Heart right ventricle (tissue), 16 donors: ENCODE data around the gene NR3C1. TPM values are rescaled to one million over a fixed set of nuclear protein-coding genes. Genes with fewer than 3 reads are reported as not detected.

Source experiments
- ATAC-seq, 8 donors: fragments of 200-7000 bp; cut with Tn5 transposase; one replicate each; pipeline ENCODE4 v1.9.1; 2020; ENCODE audit warnings: mild to moderate bottlenecking in 8 of 8, moderate library complexity in 8 of 8, moderate number of reproducible peaks in 1 of 8
- DNase-seq, 2 donors: peaks; one replicate each; pipeline ENCODE4 v3.0.0-alpha.2; 2020
- H3K27ac ChIP-seq, 10 donors: fragments of 200-600 bp; sonication (generic) in 2 of 10; one replicate each; pipeline versions ENCODE4 v1.5.0 to v1.8.0; 2020 to 2022; ENCODE audit warnings: mild to moderate bottlenecking in 3 of 10
- H3K27me3 ChIP-seq, 7 donors: fragments of 200-600 bp; one replicate each; pipeline ENCODE4 v1.8.0; 2021 to 2022; ENCODE audit warnings: mild to moderate bottlenecking in 2 of 7
- H3K36me3 ChIP-seq, 9 donors: fragments of 200-600 bp; sonication (generic) in 1 of 9; one replicate each; pipeline versions ENCODE4 v1.5.0 to v1.8.0; 2020 to 2022; ENCODE audit warnings: mild to moderate bottlenecking in 2 of 9
- H3K4me1 ChIP-seq, 9 donors: fragments of 200-600 bp; sonication (generic) in 1 of 9; one replicate each; pipeline versions ENCODE4 v1.5.0 to v1.8.0; 2020 to 2022; ENCODE audit warnings: mild to moderate bottlenecking in 4 of 9
- H3K4me3 ChIP-seq, 10 donors: fragments of 200-600 bp; sonication (generic) in 2 of 10; one replicate each; pipeline versions ENCODE4 v1.5.0 to v1.8.0; 2020 to 2022; ENCODE audit warnings: mild to moderate bottlenecking in 7 of 10, moderate library complexity in 2 of 10
- H3K9me3 ChIP-seq, 11 donors: fragments of 200-600 bp in 10 of 11; sonication (generic) in 2 of 11; one replicate each; pipeline versions ENCODE4 v1.5.0 to v1.8.0; 2013 to 2022; ENCODE audit warnings: mild to moderate bottlenecking in 2 of 11, control low read depth in 1 of 11, moderate library complexity in 1 of 11
- CTCF ChIP-seq, 9 donors: fragments of 200-600 bp; sonication (generic) in 2 of 9; IDR thresholded peaks; one replicate each; pipeline versions ENCODE4 v1.5.0 to v1.8.0; 2021 to 2022; ENCODE audit warnings: antibody characterized with exemption in 9 of 9, mild to moderate bottlenecking in 5 of 9, moderate library complexity in 1 of 9
- WGBS, 2 donors: extraction: QIAGEN DNeasy Blood & Tissue Kit; methylation state at CpG; one replicate each; pipeline ENCODE4 v1.1.7; 2013; ENCODE audit warnings: inconsistent platforms in 1 of 2; 5-methylcytosine and 5-hydroxymethylcytosine counted together
- intact Hi-C, 10 donors: fragments of 100-400 bp; cut with DNase I; formaldehyde crosslinking; loops; one replicate each; pipeline versions ENCODE4 v1.11.1 to v1.14.2; 2022
- polyA plus RNA-seq, 2 donors: library from polyadenylated mRNA; stranded (reverse); fragments of 200-250 nt; gene quantifications; one replicate each; pipeline ENCODE4 v1.2.3, GENCODE V29; 2013
- total RNA-seq, 10 donors: library from RNA; stranded (reverse); fragmentation: NEBNext Ultra II Directional in 3 of 10; extraction: Animal tissue kit (Norgen Biotek cat#: 25700) in 3 of 10; gene quantifications; one replicate each; pipeline versions ENCODE4 v1.2.1 to v1.2.4, GENCODE V29; 2021 to 2023
- donor health status: Arrhythmogenic right ventricular cardiomyopathy.
- donor health status: ischemic (EF 13 %, LVEDD 7.1; RV severe dilation, severe dysfunction).
- donor health status: healthy with polysubstance abuse.
- donor health status: DM: no; HTN: yes; CAD: no.
- donor health status: DM: no; HTN: no; CAD: no.
- donor health status: ischemic (EF 25% LVEDD 6.9; RV normal size, moderate dysfunction).
- donor health status: ischemic (EF 25% LVEDD 5.7; RV mildly dilated, moderate dysfunction).
- donor health status: healthy.
- donor health status: DM: yes; HTN: yes; CAD: no.
- donor health status: Ischemic cardiomyopathy.
- donor health status: ischemic (EF 35%, LVEDD 5.7; RV mildly dilated, moderate dysfunction).
- donor health status: nonischemic (EF 11% LVEDD 7.7; RV severe dilation, severe dysfunction).
- donor health status: DM: yes; HTN: yes; CAD: no.
- donor health status: PGD.
- donor health status: ischemic (EF 29% LVEDD 5.4; RV normal size, mild dysfunction).
- donor health status: nonischemic (EF 23%, LVEDD 6.1; RV moderate dilation, normal function).

NR3C1 gene
- total and polyA plus RNA-seq, 12 donors, result 11.0 to 62.3 (median 44.6) TPM

- DNase-seq, result no peak
- H3K9me3 ChIP-seq, result no peaks in the 10 kb centered on the region
- 98 to 100% methylated on average over 1 of the region's 1 CpG for WGBS, 2 donors
- H3K4me3 ChIP-seq, result no peak overlapping the region
- no peak for ATAC-seq
- no peak for TF ChIP-seq CTCF (IDR thresholded peaks at IDR 0.05)
- no peak overlapping the region for H3K27ac ChIP-seq
- H3K4me1 ChIP-seq, result peaks cover 11 to 74% (median 48%) of the 10 kb centered on the region in 9 donors
- H3K27me3 ChIP-seq, result no peaks in the 10 kb centered on the region
- H3K36me3 ChIP-seq, result peaks cover 0 to 70% (median 28%) of the 10 kb centered on the region in 9 donors
- intact Hi-C loops, result loop anchor here in 4 of 10 donors (5.0 to 10.0 kb wide), 3 partner anchors 83 to 307 kb away; no protein-coding TSS in a partner anchor
Measured at GRCh38 chr5:143311955-143312354, 91.5 kb downstream of the NR3C1 start.

DNA sequence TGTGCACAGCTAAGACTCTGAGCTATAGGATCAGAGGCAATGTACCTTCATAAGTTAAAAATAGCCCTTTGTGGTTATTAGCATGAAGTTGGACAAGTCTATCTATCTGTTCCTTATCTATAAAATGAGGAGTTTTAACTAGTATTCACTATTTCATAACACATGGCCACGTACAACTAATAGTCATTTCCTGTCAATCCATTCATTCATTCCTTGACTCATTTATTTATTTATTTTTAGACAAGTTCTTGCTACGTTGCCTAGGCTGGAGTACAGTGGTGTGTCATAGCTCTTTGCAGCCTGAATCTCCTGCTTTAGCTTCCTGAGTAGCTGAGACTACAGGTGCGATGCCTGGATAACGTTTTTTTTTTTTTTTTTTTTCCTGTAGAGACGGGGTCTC lies 92.1 kb downstream of the NR3C1 start:
- no peak overlapping the region for H3K27ac ChIP-seq
- peaks cover 0 to 75% (median 28%) of the 10 kb centered on the region in 9 donors for H3K36me3 ChIP-seq
- no peaks in the 10 kb centered on the region for H3K27me3 ChIP-seq
- ATAC-seq, result no peak
- no peaks in the 10 kb centered on the region for H3K9me3 ChIP-seq
- H3K4me1 ChIP-seq, result peaks cover 8 to 69% (median 42%) of the 10 kb centered on the region in 9 donors
- no peak for DNase-seq
- 79 to 85% methylated on average over 5 of the region's 5 CpGs for WGBS, 2 donors
- no peak for TF ChIP-seq CTCF (IDR thresholded peaks at IDR 0.05)
- intact Hi-C loops, result loop anchor here in 4 of 10 donors (5.0 to 10.0 kb wide), 3 partner anchors 83 to 307 kb away; no protein-coding TSS in a partner anchor
- H3K4me3 ChIP-seq, result no peak overlapping the region

DNA sequence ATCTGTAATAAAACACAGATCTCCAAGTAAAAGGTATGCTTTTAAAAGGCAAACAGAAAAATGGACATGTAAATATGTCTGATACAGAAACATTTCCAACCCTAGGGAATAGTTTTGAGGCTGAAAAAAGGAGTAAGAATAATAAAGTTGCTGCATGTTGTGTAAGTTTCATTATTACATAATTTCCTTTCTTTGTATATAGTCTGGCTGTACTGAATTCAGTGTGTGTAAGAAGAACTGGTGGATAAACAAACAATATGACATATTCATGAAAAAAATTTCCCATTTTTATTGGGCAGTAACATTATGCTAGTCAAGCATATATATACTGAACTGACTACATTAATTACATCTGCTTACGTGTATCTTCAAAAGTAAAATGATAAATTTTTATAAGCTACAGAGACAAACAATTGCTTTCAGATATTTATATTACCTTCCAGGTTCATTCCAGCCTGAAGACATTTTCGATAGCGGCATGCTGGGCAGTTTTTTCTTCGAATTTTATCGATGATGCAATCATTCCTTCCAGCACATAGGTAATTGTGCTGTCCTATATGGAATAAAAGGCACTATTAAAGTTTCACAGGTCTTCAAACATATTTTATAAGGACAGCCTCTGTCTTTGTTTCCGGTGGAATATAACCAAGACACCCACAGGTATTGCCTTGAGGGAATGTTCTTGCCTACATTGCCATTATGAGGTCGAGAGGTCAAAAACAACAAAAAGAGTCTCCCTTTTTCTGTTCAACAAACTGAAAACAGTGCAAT lies 93.6 kb downstream of the NR3C1 start:
- Histone ChIP-seq H3K4me3 (no peak overlapping the region), H3K4me1 (peaks cover 6 to 60% (median 33%) of the 10 kb centered on the region in 9 donors), H3K9me3 (peaks cover 0 to 6% (median 3%) of the 10 kb centered on the region in 11 donors), H3K27me3 (no peaks in the 10 kb centered on the region), H3K27ac (peak overlapping the region in 1 of 10 donors; percentile 7), H3K36me3 (peaks cover 0 to 91% (median 37%) of the 10 kb centered on the region in 9 donors)
- DNase-seq (no peak), ATAC-seq (no peak)
- intact Hi-C loops, result loop anchor here in 5 of 10 donors (5.0 to 10.0 kb wide), 4 partner anchors 83 to 305 kb away; no protein-coding TSS in a partner anchor
- 95 to 96% methylated on average over 7 of the region's 7 CpGs for WGBS, 2 donors
- TF ChIP-seq CTCF (IDR thresholded peaks at IDR 0.05), result no peak

DNA sequence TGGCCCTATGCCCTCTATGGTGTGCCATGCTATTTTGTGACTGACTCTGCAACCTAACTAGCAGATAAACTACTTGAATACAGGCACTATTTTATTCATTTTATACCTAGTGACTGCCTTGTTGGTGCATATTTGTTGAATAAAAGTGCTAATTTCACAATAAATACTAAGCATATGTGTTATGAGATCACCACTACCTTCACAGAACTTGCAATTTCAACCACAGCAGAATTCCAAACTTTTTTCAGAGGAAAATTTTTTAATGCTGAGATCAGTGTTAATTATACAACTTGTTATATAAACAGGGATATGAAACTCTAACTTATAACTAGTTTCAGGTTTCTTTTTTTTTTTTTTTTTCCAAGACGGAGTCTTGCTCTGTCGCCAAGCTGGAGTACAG lies 94.8 kb downstream of the NR3C1 start:
- ATAC-seq, result no peak
- peaks cover 0 to 100% (median 38%) of the 10 kb centered on the region in 9 donors for H3K36me3 ChIP-seq
- WGBS, 2 donors, result 78 to 89% methylated on average over 2 of the region's 2 CpGs
- H3K9me3 ChIP-seq, result peaks cover 0 to 11% (median 6%) of the 10 kb centered on the region in 11 donors
- H3K27ac ChIP-seq, result peak overlapping the region in 1 of 10 donors; percentile 7
- intact Hi-C loops, result loop anchor here in 1 of 10 donors (5.0 kb wide), 1 partner anchor 89 kb away; no protein-coding TSS in a partner anchor
- H3K4me3 ChIP-seq, result no peak overlapping the region
- TF ChIP-seq CTCF (IDR thresholded peaks at IDR 0.05), result no peak
- H3K27me3 ChIP-seq, result no peaks in the 10 kb centered on the region
- H3K4me1 ChIP-seq, result peaks cover 1 to 49% (median 22%) of the 10 kb centered on the region in 9 donors
- DNase-seq, result no peak
